Cardiac muscle cell (in vitro differentiated cells and primary cell): ENCODE results near the gene RTP3. TPM values are rescaled to one million over a fixed set of nuclear protein-coding genes. Genes with fewer than 3 reads are reported as not detected.

Source experiments
- DNase-seq, 2 donors: peaks; one replicate each; pipeline versions ENCODE4 v3.0.0 to v3.0.0-alpha.2; 2010 to 2017; ENCODE audit warnings: low read depth in 1 of 2, low spot score in 1 of 2
- H3K27ac ChIP-seq: fragments of 200-600 bp; sonication (generic); 2 replicates; pipeline ENCODE4 v1.5.1; 2016
- H3K27me3 ChIP-seq: fragments of 200-600 bp; sonication (generic); 2 replicates; pipeline ENCODE4 v1.6.0; 2016; ENCODE audit warnings: control low read depth
- H3K36me3 ChIP-seq: fragments of 200-600 bp; sonication (generic); 2 replicates; pipeline ENCODE4 v1.5.1; 2016; ENCODE audit warnings: control low read depth
- H3K4me1 ChIP-seq: fragments of 200-600 bp; sonication (generic); 2 replicates; pipeline ENCODE4 v1.8.1; 2017; ENCODE audit warnings: low read depth, mild to moderate bottlenecking, mixed run types
- H3K4me3 ChIP-seq: fragments of 200-600 bp; sonication (generic); 2 replicates; pipeline ENCODE4 v1.5.1; 2016; ENCODE audit warnings: mild to moderate bottlenecking
- H3K9me3 ChIP-seq: fragments of 200-600 bp; sonication (generic); 2 replicates; pipeline ENCODE4 v1.5.1; 2017; ENCODE audit warnings: low read depth, mild to moderate bottlenecking, control low read depth
- CTCF ChIP-seq: IDR thresholded peaks from 2 replicates; pipeline ENCODE4 v1.5.1; 2012; ENCODE audit warnings: low read depth, mild to moderate bottlenecking, low read length
- polyA plus RNA-seq: library from polyadenylated mRNA; unstranded; fragments of >200 nt; fragmentation: Nextera tagmentation; extraction: Ambion mirVana; gene quantifications from 2 replicates; pipeline ENCODE4 v1.2.1, GENCODE V29; 2016
- total RNA-seq: library from RNA; depleted of rRNA; stranded (reverse); fragments of >200 nt; gene quantifications from 2 replicates; pipeline ENCODE4 v1.2.3, GENCODE V29; 2016

RTP3 gene
- total and polyA plus RNA-seq, 2 experiments from 2014 or later = not detected

GRCh38 chr3:46540550-46540949 lies 42.8 kb downstream of the RTP3 start:
- no peak for DNase-seq
- no peaks in the 10 kb centered on the region for H3K36me3 ChIP-seq
- no peaks in the 10 kb centered on the region for H3K27me3 ChIP-seq
- H3K9me3 ChIP-seq = no peaks in the 10 kb centered on the region
- H3K4me1 ChIP-seq = peaks cover 16% of the 10 kb centered on the region
- no peak overlapping the region for H3K27ac ChIP-seq
- TF ChIP-seq CTCF = no peak
- H3K4me3 ChIP-seq = no peak overlapping the region

GRCh38 chr3:46541835-46542234 lies 44.1 kb downstream of the RTP3 start:
- no peak for DNase-seq
- Histone ChIP-seq H3K9me3 (no peaks in the 10 kb centered on the region), H3K4me3 (no peak overlapping the region), H3K36me3 (no peaks in the 10 kb centered on the region), H3K4me1 (peaks cover 16% of the 10 kb centered on the region), H3K27ac (no peak overlapping the region), H3K27me3 (no peaks in the 10 kb centered on the region)
- no peak for TF ChIP-seq CTCF

DNA sequence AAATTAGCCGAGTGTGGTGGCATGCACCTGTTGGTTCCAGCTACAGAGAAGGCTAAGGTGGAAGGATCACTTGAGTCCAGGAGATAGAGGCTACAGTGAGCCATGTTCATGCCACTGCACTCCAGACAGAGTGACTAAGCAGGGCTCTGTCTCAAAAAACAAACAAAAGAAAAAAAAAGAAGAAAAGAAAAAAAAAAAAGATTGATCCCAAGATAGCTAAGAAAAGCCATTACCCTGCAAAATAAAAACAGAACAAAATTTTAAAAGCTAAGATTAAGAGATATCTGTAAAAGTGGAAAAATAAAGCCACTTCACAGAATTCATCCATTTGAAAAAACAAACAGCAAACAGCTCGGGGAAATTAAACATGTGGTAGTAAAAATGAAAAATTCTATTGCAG lies 44.6 kb downstream of the RTP3 start:
- H3K9me3 ChIP-seq = no peaks in the 10 kb centered on the region
- no peak overlapping the region for H3K27ac ChIP-seq
- no peak for DNase-seq
- no peak overlapping the region for H3K4me3 ChIP-seq
- H3K36me3 ChIP-seq = no peaks in the 10 kb centered on the region
- peaks cover 16% of the 10 kb centered on the region for H3K4me1 ChIP-seq
- TF ChIP-seq CTCF = no peak
- no peaks in the 10 kb centered on the region for H3K27me3 ChIP-seq

GRCh38 chr3:46542801-46543201 lies 45.0 kb downstream of the RTP3 start:
- Histone ChIP-seq H3K27me3 (no peaks in the 10 kb centered on the region), H3K27ac (no peak overlapping the region), H3K4me1 (peaks cover 16% of the 10 kb centered on the region), H3K36me3 (no peaks in the 10 kb centered on the region), H3K9me3 (no peaks in the 10 kb centered on the region), H3K4me3 (no peak overlapping the region)
- no peak for DNase-seq
- no peak for TF ChIP-seq CTCF

DNA sequence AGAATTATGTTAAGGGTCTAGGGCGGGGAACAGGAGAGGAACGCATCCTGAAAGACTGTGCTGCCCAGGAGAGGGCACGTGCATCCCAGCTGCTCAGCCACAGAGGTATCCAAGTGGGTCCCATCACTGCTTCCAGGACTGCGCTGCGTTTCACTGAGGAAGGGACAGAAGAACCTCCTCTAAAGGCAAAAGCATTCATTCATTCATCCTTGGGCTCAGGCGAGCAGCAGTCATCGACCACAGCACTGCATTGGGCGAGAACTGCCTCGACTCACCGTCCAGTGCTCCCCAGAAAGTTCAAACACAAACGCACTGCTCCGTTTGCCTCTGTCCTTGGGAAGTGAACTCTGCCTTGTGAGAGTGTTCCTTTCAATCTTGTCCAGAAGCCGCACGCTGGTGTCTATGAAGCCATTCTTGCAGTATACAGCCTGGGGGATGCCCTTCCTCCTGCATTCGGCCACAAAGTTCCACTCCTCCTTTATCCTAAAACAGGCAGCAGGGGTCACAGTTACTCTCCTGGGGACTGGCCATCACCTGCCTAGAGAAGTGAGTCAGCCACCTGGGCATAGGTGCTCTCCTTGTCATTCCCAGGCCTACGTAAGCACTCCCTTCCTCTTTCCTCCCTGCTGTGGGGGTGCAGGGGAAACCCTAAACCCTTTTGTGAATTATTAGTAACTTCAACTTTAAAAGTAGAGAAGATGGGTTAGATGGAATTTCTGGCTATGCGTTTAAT lies 47.2 kb downstream of the RTP3 start:
- Histone ChIP-seq H3K4me1 (no peaks in the 10 kb centered on the region), H3K27me3 (no peaks in the 10 kb centered on the region), H3K36me3 (no peaks in the 10 kb centered on the region), H3K27ac (no peak overlapping the region), H3K4me3 (no peak overlapping the region), H3K9me3 (no peaks in the 10 kb centered on the region)
- no peak for TF ChIP-seq CTCF
- no peak for DNase-seq
